H1 (cell line): Measurements from ENCODE around the gene CTDSP1. TPM values are rescaled to one million over a fixed set of nuclear protein-coding genes. Genes with fewer than 3 reads are reported as not detected.

Experiments used
- CTCF ChIA-PET: fragments of 300-600 bp; sonication (Branson Sonifier 250); formaldehyde crosslinking; loops from one replicate; lab custom pipeline; 2021; ENCODE audit not compliant: partially characterized antibody; lab: Charles Lee
- POLR2A ChIA-PET: fragments of 300-600 bp; sonication (Branson Sonifier 250); formaldehyde crosslinking; loops from one replicate; lab custom pipeline; 2021; ENCODE audit warnings: inconsistent platforms; ENCODE audit not compliant: partially characterized antibody; lab: Charles Lee
- DNase-seq, 2 experiments: peaks; one replicate each; pipeline versions ENCODE4 v3.0.0 to v3.0.0-alpha.2; 2010 to 2022; ENCODE audit warnings: low spot score in 2 of 2, low read depth in 1 of 2, mixed read lengths in 1 of 2
- FAIRE-seq: peaks from 2 replicates; lab custom pipeline; 2011; peaks lifted over from hg19 to GRCh38; lab: Jason Lieb, UNC
- H2AFZ ChIP-seq: 2 replicates; pipeline ENCODE4 v1.8.1; 2012; ENCODE audit warnings: low read length, inconsistent platforms
- H2AK5ac ChIP-seq: 2 replicates; pipeline ENCODE4 v1.6.1; 2013; ENCODE audit warnings: low read depth, low read length
- H2BK120ac ChIP-seq: replicated peaks from 2 replicates; pipeline ENCODE3; 2013; ENCODE audit warnings: low read depth, low read length, inconsistent platforms
- H2BK12ac ChIP-seq: 2 replicates; pipeline ENCODE4 v1.6.1; 2013; ENCODE audit warnings: low read depth, low read length
- H2BK15ac ChIP-seq: 2 replicates; pipeline ENCODE4 v1.6.1; 2013; ENCODE audit warnings: low read length
- H2BK20ac ChIP-seq: 2 replicates; pipeline ENCODE4 v1.6.1; 2013; ENCODE audit warnings: low read length
- H2BK5ac ChIP-seq: 2 replicates; pipeline ENCODE4 v1.6.1; 2013; ENCODE audit warnings: low read depth, low read length
- H3K14ac ChIP-seq: 2 replicates; pipeline ENCODE4 v1.6.1; 2013; ENCODE audit warnings: inconsistent platforms; ENCODE audit not compliant: insufficient read length
- H3K18ac ChIP-seq: 2 replicates; pipeline ENCODE4 v1.6.1; 2013; ENCODE audit warnings: low read length; ENCODE audit errors: extremely low read depth
- H3K23ac ChIP-seq: 2 replicates; pipeline ENCODE4 v1.6.1; 2013; ENCODE audit warnings: inconsistent platforms; ENCODE audit not compliant: insufficient read length
- H3K23me2 ChIP-seq: 2 replicates; pipeline ENCODE4 v1.6.1; 2013; ENCODE audit warnings: low read depth, low read length
- H3K27ac ChIP-seq: 2 replicates; pipeline ENCODE4 v1.6.1; 2011; ENCODE audit warnings: low read depth, low read length, inconsistent platforms
- H3K27me3 ChIP-seq, 4 experiments: replicated peaks in 1 of 4; 1 replicate in 1 of 4; 2 replicates in 3 of 4; pipeline versions ENCODE4 v1.6.1 to v1.8.1; 2011 to 2013; ENCODE audit warnings: low read length in 3 of 4, mild to moderate bottlenecking in 3 of 4, inconsistent platforms in 2 of 4, mixed read lengths in 2 of 4, moderate library complexity in 1 of 4; ENCODE audit not compliant: control insufficient read depth in 3 of 4, insufficient read depth in 3 of 4; ENCODE audit errors: extremely low read depth in 1 of 4
- H3K36me3 ChIP-seq, 4 experiments: 2 replicates each; pipeline versions ENCODE4 v1.6.1 to v1.8.1; 2011 to 2013; ENCODE audit warnings: mild to moderate bottlenecking in 4 of 4, low read length in 3 of 4, moderate library complexity in 2 of 4, control low read depth in 1 of 4, inconsistent platforms in 1 of 4; ENCODE audit not compliant: insufficient read depth in 4 of 4, control insufficient read depth in 2 of 4
- H3K4ac ChIP-seq: replicated peaks from 2 replicates; pipeline ENCODE3; 2013; ENCODE audit warnings: low read length, low read depth, mixed read lengths, inconsistent platforms; ENCODE audit not compliant: insufficient read length
- H3K4me1 ChIP-seq, 4 experiments: replicated peaks in 1 of 4; 1 replicate in 1 of 4; 2 replicates in 3 of 4; pipeline versions ENCODE4 v1.6.1 to v1.8.1; 2011 to 2013; ENCODE audit warnings: low read length in 3 of 4, inconsistent platforms in 2 of 4, mixed read lengths in 1 of 4; ENCODE audit not compliant: insufficient read depth in 4 of 4, control insufficient read depth in 3 of 4
- H3K4me2 ChIP-seq, 2 experiments: 2 replicates each; pipeline versions ENCODE4 v1.6.1 to v1.8.1; 2011 to 2013; ENCODE audit warnings: low read depth in 2 of 2, low read length in 2 of 2, control low read depth in 1 of 2, inconsistent platforms in 1 of 2, mild to moderate bottlenecking in 1 of 2; ENCODE audit not compliant: insufficient read depth in 1 of 2
- H3K4me3 ChIP-seq, 4 experiments: fragments of 200-600, 300-600 bp in 1 of 4; sonication (generic), shearing (Covaris generic), sonication (Bioruptor Twin) in 1 of 4; 2 replicates each; pipeline versions ENCODE4 v1.5.1 to v1.8.1; 2011 to 2016; ENCODE audit warnings: low read length in 4 of 4, low read depth in 3 of 4, control low read depth in 2 of 4, inconsistent platforms in 2 of 4, mild to moderate bottlenecking in 2 of 4, mixed read lengths in 1 of 4, moderate library complexity in 1 of 4; ENCODE audit not compliant: insufficient read depth in 2 of 4; ENCODE audit errors: extremely low read depth in 1 of 4
- H3K56ac ChIP-seq: replicated peaks from 2 replicates; pipeline ENCODE3; 2013; ENCODE audit warnings: low read depth, mild to moderate bottlenecking, mixed read lengths, low read length, inconsistent platforms; ENCODE audit not compliant: insufficient read length
- H3K79me1 ChIP-seq: 2 replicates; pipeline ENCODE4 v1.6.1; 2013; ENCODE audit warnings: low read depth, low read length, control low read depth
- H3K79me2 ChIP-seq, 2 experiments: 2 replicates each; pipeline versions ENCODE4 v1.6.1 to v1.8.1; 2012 to 2013; ENCODE audit warnings: low read length in 2 of 2, mild to moderate bottlenecking in 2 of 2, inconsistent platforms in 1 of 2; ENCODE audit not compliant: insufficient read depth in 2 of 2, control insufficient read depth in 1 of 2
- H3K9ac ChIP-seq, 4 experiments: replicated peaks in 1 of 4; 1 replicate in 1 of 4; 2 replicates in 3 of 4; pipeline versions ENCODE4 v1.6.1 to v1.8.1; 2011 to 2013; ENCODE audit warnings: low read depth in 3 of 4, low read length in 3 of 4, control low read depth in 2 of 4, mild to moderate bottlenecking in 2 of 4, moderate library complexity in 2 of 4, inconsistent platforms in 1 of 4; ENCODE audit errors: extremely low read depth in 1 of 4
- H3K9me3 ChIP-seq, 2 experiments: 2 replicates each; pipeline versions ENCODE4 v1.6.1 to v1.8.1; 2012 to 2013; ENCODE audit warnings: mild to moderate bottlenecking in 2 of 2, moderate library complexity in 2 of 2, control low read depth in 1 of 2, inconsistent platforms in 1 of 2, low read depth in 1 of 2, low read length in 1 of 2, mixed read lengths in 1 of 2; ENCODE audit not compliant: insufficient read depth in 2 of 2
- H4K20me1 ChIP-seq, 2 experiments: replicated peaks in 1 of 2; 2 replicates each; pipeline versions ENCODE3 to v1.8.1; 2011 to 2013; ENCODE audit warnings: inconsistent platforms in 2 of 2, low read length in 2 of 2, mild to moderate bottlenecking in 1 of 2; ENCODE audit not compliant: insufficient read depth in 2 of 2, control insufficient read depth in 1 of 2
- H4K5ac ChIP-seq: 2 replicates; pipeline ENCODE4 v1.6.1; 2013; ENCODE audit warnings: low read length, low read depth, mixed read lengths, inconsistent platforms; ENCODE audit not compliant: insufficient read length
- H4K8ac ChIP-seq: 2 replicates; pipeline ENCODE4 v1.8.0; 2013; ENCODE audit warnings: mild to moderate bottlenecking, moderate library complexity, low read length, inconsistent platforms; ENCODE audit not compliant: insufficient read depth; ENCODE audit errors: extremely low read depth
- H4K91ac ChIP-seq: replicated peaks from 2 replicates; pipeline ENCODE3; 2013; ENCODE audit warnings: low read length, mixed read lengths, inconsistent platforms; ENCODE audit not compliant: insufficient read length
- JUN ChIP-seq: IDR thresholded peaks from 2 replicates; pipeline ENCODE4 v1.6.1; 2011; ENCODE audit warnings: low read depth, mild to moderate bottlenecking, improper control_type of control experiment, low read length
- SP2 ChIP-seq: IDR thresholded peaks from 2 replicates; pipeline ENCODE4 v1.6.1; 2012; ENCODE audit warnings: mild to moderate bottlenecking, low read length, inconsistent platforms
- SRF ChIP-seq: IDR thresholded peaks from 2 replicates; pipeline ENCODE4 v1.6.1; 2011; ENCODE audit warnings: mild to moderate bottlenecking, low read depth, low read length, moderate library complexity
- SUZ12 ChIP-seq: fragments of 200-600 bp; sonication (generic); IDR thresholded peaks from 2 replicates; pipeline ENCODE4 v1.6.1; 2012; ENCODE audit warnings: mild to moderate bottlenecking, inconsistent platforms, low read length, moderate library complexity, mixed read lengths
- polyA plus RNA-seq, 7 experiments: library from polyadenylated mRNA; depleted of rRNA in 3 of 7; stranded (reverse) in 5 of 7; unstranded in 2 of 7; fragments of >200 nt in 5 of 7; fragments of 200-250 nt in 2 of 7; gene quantifications; 1 replicate in 5 of 7; 2 replicates in 1 of 7; 4 replicates in 1 of 7; pipeline versions ENCODE4 v1.2.1 to v1.2.3, GENCODE V29; 2011 to 2013; ENCODE audit warnings: missing spikeins in 2 of 7, mixed read lengths in 2 of 7
- total RNA-seq: library from RNA; stranded (reverse); fragmentation: NEBNext Ultra II Directional; extraction: Animal tissue kit (Norgen Biotek cat#: 25700); gene quantifications from 2 replicates; pipeline ENCODE4 v1.2.1, GENCODE V29; 2021

Gene CTDSP1
- total and polyA plus RNA-seq, 2 of the 8 experiments (the other 6 are each of a cell fraction or from before 2014, with no cell fraction given) = 20.3 to 35.2 TPM

DNA sequence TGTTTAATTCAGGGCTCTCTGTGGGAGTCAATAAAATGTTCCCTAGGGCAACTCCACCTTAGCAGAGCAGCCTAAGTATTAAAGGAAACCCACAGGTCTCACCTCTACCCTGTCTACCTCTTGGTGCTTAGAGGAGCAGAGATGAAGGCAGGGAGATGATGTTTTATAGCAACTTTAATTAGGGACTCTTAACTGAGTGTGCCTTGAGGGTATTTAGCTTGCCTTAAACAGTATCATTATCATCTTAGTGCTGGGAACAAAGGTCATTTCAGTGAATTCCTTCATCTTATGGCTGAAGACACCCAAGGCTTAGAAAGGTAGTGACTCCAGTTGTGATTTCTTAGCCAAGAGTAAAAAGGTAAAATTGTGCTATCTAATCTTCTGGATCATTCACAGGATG is 45.9 kb downstream of the CTDSP1 start:
- Histone ChIP-seq H2BK120ac (no peak overlapping the region), H4K8ac (no peak overlapping the region), H2BK15ac (no peak overlapping the region), H3K79me1 (no peaks in the 10 kb centered on the region), H2BK20ac (no peak overlapping the region), H3K23ac (no peak overlapping the region), H3K9me3 (no peaks in the 10 kb centered on the region), H3K36me3 (peaks cover 0 to 19% (median 7%) of the 10 kb centered on the region in 4 experiments; a peak in 6 of 8 replicates), H2BK5ac (no peak overlapping the region), H3K4me3 (no peak overlapping the region), H3K14ac (no peak overlapping the region), H3K9ac (no peak overlapping the region), H3K27ac (no peak overlapping the region), H3K18ac (no peak overlapping the region), H3K4me2 (no peak overlapping the region), H3K4me1 (no peaks in the 10 kb centered on the region), H3K79me2 (no peaks in the 10 kb centered on the region), H4K5ac (no peak overlapping the region), H2AK5ac (no peak overlapping the region), H3K4ac (no peak overlapping the region), H2AFZ (no peak overlapping the region), H3K27me3 (no peaks in the 10 kb centered on the region), H3K56ac (no peak overlapping the region), H4K91ac (no peak overlapping the region), H3K23me2 (no peaks in the 10 kb centered on the region), H4K20me1 (no peaks in the 10 kb centered on the region), H2BK12ac (no peak overlapping the region)
- ChIA-PET CTCF (interaction anchor here (1.0 to 1.6 kb wide), 2 partner anchors 11 to 203 kb away, joined by 4 to 6 read pairs; no protein-coding TSS in a partner anchor), POLR2A (interaction anchor here (1.0 kb wide), 1 partner anchor 11 kb away, joined by 3 read pairs; no protein-coding TSS in a partner anchor)
- FAIRE-seq (no peak), DNase-seq (no peak)
- TF ChIP-seq JUN (no peak), SP2 (no peak), SUZ12 (no peak), SRF (no peak)
